Activated CD8-positive, alpha-beta memory T cell treated with anti-CD3 and anti-CD28 coated beads for 48 hours (primary cell): ENCODE measurements around the gene CST7.

ENCODE experiments used
- DNase-seq, 3 experiments: peaks; one replicate each; pipeline ENCODE4 v3.0.0-alpha.2; 2020; ENCODE audit warnings: low read depth in 2 of 3, low spot score in 2 of 3

Gene CST7

DNA sequence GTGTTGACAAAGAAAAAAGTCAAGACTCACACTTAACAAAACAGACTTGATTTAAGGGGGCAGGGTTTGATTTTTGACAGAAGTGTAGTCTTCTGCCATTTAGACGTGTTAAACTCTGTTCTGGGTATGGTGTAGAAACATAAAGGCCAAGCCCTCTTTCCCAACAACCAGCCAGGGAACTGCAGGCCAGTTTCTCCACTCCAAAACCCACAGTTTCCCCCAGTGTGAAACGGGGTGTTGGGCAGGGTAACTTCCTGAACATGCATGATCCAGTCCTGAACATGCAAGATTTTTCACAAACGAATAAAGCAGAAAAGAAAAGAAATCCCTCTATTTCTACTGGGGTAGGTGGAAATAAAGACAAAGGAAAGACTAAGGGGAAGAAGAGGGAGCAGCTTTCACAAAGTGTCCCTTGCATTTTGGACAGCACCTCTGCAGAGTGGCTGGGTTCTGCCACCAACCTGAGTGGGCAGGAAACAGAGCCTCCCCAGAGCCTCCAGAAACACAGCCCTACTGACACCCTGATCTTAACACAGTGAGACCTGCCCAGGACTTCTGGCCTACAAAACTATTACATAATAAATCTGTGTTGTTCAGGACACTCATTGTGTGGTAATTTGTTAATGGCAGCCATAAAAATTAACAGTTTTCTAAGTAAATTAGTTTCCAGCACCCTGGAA lies 36.0 kb downstream of the CST7 start:
- DNase-seq = no peak

DNA sequence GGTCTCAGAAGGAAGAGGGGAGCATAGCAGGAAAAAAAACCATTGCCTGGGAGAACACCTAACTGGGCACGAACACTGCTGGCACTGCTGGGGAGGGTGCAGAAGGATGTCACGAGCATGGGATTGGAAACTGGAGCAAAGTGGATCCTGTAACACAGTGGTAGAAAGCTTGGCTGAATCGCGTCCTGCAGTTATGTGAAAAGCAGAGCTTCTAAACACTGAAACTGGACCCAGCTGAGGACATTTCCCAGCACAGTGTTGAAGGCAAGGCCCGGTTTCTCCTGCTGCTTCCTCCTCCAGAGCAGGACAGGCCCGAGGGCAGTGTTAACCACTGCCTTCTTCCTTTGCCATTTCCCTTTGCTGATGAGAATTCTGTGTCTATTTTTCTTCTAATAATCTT lies 36.7 kb downstream of the CST7 start:
- no peak for DNase-seq

DNA sequence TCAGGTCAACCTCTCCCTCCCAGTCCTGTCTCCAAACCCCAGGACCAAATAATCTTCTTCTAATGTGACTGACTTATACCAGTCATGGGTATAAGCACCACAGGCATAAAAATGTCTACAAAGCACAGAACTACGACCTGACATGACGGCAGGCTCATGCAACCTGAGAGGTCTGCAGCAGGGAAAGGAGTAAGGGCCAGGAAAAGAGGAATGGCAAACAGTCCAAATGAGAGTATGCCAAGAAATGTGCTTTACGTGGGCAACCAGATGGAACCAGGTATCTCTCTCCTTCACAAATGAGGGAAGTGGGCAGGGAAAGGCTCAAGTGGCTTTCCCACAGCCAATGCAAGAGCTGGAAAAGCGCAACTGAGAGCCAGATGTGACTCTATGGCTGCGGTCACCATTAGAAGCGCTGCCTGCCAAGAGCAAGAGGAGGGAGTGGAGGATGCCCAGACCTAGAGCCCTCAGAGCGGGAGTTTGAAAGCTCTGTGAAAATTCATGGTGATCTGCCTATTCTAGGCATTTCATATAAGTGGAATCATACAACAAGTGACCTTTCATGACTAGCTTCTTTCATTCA lies 37.5 kb downstream of the CST7 start:
- no peak for DNase-seq

DNA sequence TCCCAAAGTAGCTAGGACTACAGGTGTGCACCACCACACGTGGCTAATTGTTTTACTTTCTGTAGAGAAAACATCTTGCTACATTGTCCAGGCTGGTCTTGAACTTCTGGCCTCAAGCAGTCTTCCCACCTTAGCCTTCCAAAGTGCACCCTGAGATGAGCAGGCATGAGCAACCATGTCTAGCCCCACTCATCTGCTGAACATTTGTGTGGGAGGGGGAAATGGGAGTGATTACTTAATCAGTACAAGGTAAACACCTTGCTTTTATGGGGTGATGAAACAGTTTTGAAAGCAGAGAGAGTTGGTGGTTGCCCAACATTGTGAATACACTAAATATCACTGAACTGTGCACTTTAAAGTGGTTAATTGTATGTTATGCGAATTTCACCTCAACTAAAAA lies 38.2 kb downstream of the CST7 start:
- no peak for DNase-seq

DNA sequence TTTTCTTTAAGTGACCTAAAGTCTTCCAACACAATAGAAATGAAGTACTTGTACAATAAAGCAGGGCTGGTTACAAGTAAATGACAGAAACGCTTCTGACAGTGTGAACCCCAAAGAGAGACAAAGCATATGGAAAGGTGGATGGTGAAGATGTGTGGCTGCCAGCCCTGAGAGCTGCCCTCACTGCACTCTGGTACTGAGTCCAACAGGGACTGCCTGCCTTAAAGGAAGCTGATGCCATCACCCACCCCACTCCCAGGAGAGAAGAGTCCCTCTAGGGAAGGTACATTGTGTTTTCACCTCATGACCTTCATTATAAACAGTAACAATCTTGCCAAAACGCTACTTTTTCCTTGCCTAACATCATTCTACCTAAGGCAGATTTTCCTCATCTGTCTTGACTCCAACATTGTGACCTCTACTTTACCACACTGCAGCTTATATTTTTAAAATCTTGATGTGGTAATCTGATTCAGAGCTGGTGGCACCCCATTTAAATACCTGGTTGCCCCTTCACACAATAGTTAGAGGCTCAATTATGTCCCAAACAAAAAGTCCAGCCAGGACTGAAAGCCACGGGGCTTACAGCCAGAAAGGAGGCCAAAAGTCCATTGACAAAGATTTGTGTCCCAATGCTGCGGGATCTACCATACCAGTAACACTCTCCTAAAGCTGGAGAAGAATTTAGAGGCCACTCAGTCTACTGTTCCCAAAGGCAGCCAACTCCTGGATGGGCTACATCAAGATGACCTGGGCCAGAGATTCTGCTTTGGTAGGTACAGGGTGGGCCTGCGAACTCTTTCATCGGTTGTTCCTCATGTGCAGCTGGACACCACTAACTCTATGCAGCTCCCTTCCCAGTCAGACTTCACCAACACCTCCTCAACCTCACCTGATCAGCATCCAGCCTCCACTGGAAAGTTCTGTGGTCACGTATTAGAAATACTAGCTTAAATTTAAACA lies 39.1 kb downstream of the CST7 start:
- DNase-seq = no peak

DNA sequence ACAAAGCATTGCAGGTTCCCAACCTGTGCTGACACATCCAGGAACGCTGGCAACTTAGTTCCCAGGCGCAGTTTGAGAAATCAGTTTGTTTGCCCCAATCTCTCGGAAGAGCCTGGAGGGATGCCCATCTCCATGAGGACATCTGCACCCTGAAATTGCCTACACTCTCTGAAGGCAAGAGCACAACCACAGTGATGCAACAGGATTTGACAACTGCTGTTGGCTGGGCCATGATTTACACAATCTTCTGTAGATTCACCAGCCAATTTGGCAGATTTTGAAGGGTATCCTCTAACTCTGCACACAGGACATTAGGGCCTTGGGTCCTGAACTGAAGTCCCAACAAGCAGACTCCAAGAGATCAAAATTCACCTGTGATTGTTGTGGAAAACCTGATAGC lies 40.1 kb downstream of the CST7 start:
- DNase-seq = no peak

DNA sequence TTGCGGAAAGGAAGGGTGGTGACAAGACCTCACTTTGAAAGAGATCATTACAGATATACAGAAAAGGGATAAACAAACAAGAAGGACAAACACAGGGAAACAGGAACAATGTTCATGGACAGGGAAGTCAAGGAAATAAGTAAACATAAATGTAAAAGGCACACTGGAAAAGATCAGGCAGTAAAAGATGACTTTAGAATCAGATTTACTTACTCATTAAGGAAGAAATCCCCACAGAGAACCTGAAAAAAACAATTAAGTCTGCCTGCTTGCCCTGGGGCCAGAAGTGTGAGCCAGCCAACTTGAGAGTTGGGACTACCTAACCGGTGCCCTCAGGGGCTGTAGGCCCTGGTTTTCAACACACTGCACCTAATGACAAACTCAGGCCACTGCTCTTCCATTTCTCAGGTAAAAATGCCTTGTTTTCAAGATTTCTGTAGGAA lies 41.8 kb downstream of the CST7 start:
- DNase-seq = no peak

DNA sequence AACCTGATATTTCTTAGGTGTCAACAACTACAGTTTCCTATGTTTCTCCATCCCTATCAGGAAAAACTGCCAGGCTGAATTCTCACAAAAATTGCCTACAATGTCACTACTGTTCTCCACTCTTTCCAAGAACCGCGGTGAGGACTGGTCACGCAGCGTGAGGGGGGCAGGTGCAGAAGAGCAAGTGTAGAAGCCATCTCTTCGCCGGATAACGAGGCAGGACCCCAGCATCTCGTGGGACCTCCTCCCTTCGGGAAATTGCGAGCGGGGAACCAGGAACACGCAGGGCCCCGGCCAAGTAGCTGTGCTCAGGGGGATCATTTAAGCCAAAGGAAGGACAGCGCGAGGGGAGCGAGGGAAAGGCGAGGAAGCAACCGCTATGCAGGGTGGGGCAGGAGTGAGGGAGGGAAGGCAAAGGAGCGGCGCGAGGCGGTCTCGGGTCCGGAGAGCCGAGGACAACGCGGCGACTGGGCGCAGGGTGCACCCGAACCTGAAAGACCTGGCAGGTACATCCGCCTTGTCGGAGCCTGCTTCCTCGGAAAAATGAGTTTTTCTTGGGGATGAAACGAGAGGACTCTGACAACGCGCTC lies 42.9 kb downstream of the CST7 start:
- peak in 1 of 3 experiments; percentile 12 for DNase-seq

DNA sequence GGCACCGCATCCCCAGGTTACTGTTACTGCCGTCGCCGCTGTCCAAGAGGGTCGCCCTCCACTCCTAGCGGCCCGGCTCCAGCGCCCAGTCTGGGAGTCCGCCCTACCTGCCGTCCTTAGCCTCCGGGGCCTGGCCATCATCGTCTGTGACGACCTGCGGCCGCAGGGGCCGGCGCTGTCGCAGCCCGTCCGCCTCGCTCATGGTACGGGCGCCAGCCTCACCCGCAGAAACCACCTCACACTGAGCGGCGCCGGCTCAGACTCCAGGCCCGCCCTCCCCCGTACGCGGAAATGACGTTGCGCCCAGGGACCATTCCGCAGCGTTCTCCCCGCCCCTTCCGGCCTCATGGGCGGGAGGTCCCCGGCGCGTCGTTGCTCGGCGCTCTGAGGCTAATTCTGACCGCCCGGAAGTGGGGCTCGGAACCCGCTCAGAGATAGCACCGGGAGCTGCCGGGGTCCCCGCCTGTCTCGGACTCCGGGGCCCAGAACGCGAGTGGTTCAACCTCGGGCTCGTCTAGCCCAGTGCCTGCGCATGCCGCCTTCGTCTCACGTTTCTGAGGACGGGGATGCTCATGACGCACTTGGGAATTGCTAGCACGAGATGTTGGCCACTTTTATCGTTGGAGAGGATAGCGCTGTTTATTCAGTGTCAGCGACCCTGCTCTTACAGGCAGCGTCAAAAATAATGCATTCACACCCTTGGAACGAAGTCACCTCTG lies 43.6 kb downstream of the CST7 start, which contains the start of gene APMAP:
Gene APMAP (minus strand): TSS at position 265 of the 719 bp plus-strand sequence. CDS start 63 bp downstream, at position 202.
- DNase-seq = peak; percentile 89 to 93 (median 90)

DNA sequence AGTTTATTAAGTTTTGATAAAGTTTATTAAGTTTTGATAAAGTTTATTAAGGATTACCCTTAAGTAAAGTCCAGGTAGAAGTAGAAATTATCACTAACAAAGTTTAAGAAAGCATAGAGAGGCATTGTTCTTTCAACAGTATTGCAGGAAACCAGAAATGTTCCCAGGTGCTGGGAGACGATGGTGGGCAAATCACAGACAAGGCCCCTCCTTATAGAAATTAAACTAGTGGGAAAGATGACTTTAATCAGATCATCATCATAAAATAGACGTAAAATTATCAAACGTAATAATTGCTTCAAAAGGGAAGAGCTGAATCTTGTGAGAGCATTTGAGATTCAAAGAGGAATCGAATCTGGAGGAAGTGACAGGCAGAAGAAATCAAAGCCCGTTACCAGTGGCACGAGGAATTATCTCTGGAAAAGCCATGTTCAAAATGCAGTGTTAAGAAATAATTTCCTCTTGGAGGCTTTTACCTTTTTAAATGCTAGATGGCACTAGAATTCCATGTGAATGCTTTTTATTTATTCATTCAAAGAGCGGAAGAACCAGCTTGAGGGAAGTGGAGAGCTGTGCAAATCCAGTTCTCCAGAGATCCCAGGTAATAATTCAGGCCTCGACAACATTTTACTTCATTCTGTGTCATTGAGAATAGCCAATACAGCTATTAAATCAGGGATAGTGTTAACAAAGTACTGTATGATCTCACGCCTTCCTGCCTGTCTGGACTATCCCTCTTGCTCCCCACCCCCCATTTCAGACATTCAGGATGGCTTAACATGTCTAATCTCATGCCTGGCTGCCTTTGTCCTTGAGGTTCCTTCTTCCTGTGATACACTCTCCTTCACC lies 44.5 kb downstream of the CST7 start:
- DNase-seq = no peak

DNA sequence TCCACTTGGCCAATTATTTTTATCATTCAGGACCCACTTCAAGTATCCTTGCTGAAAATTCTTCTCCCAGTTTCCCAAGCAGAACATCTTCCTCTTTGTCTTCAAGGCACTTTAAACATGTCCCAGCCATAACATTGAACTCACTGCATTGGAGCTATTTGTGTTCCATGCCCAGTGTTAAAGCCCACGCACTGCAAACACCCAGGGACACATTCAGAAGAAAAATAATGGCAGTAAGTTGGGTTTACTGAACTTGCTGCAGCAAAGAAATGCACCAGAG lies 45.1 kb downstream of the CST7 start:
- DNase-seq = no peak

DNA sequence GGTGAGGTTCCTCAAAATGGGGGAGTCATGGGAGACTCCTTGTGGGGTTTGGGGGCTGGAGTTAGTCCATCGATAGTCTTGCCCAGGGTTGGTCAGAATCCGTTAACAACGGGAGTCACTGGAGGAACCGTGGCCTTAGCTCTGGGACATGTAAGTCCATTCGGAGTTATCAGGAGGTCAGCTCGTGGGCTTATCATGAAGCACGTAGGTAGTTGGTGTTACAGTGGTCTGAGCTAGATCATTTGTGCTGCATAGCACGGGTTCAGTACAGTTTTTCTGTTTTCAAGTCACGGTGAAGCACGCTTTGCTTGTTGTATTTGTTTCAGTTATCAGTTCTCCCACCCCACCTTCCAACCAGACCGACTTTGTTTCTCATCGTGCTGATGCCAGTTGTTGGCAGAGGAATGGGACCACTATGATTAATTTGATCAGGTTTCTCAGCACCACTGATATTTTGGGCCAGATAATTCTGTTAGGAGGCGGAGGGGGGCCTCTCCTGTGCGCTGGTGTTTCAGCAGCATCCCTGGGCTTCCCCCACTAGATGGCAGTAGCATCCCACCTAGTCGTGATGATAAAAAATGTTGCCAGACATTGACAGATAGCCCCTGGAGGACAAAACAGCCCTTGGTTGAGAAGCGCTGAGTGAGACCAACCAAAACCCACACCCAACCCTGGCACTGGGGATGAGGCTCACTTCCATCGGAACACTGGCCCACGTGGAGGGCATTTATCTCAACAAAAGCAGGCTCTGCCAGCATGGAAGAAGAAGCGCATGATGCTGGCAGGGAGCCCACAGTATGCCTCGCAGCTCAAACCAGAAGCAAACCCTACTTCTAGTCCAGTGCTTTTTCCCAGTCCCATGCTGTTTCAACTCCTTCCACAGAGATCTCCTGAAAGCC lies 45.6 kb downstream of the CST7 start:
- peak; percentile 42 to 71 (median 62) for DNase-seq

DNA sequence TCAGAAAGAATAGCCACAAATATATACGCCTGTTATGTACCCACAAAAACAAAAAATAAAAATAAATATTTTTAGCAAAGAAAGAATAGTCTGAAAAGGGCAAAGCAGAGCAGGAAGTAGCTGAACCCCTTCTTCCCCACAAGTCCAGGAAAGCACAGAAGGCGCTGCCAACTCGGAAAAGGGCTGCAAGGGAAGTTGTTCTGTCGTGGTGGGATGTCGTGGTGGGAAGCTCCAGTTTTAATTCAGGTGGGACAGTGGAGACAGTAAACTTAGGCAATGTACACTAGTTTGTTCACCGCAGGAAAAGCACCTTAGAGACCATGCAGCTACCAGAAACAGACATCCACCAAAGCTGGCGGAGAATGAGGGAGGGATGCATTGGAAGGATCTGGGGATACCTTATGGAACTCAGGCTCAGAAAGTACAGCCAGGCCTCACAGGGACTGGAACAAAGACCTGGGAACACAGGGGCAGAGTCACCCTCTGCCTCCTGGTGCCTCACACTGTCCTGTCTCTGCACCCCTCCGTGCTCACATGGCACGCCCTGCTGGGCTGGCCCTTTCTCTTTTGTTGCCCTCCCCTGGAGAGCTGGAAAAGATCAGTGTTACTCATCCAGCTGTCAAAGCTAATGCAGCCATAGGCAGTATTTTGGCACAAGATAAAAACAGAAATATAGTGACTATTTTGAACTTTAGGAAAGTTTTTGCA lies 46.8 kb downstream of the CST7 start:
- no peak for DNase-seq

DNA sequence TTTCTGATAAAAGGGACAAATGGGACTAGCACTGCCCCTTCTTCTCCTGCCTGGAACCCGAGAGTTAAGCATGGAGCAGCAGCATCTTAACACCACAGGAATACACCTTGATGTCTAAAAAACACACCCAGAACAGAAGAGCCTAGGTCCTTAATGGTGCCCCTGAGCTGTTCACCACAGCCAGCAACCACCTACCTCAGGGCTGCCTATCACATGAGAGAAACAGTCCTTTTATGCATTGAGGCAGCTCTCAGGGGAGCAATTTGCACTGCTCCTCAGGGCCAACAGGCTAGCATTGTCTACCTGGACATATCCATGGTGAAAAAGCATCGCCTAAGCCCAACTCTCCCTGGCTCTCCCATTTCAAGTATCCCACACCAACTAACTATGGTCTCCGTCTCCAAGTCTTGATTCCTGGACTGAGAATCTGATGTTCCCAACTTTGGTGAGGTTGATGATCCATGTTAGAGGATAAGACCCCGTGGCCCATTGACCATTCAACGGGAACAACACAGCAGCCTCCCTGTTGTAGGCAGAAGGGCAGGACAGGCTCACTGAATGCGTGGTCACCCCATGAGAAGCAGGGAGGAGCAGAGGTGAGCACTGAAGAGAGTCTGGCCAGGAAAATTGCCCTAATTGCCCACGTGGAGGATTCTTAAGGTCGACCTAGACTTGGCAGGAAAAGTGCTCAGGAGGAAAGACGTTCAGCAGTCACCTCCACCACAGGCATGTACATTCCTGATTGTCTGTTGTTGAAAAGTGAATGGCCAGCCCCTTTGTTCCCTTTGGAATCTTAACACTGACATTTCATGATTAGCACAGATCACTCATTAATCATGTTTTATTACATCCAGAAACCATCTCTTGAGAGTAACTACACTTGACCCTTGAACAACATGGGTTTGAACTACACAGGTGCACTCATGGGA lies 47.6 kb downstream of the CST7 start:
- no peak for DNase-seq

DNA sequence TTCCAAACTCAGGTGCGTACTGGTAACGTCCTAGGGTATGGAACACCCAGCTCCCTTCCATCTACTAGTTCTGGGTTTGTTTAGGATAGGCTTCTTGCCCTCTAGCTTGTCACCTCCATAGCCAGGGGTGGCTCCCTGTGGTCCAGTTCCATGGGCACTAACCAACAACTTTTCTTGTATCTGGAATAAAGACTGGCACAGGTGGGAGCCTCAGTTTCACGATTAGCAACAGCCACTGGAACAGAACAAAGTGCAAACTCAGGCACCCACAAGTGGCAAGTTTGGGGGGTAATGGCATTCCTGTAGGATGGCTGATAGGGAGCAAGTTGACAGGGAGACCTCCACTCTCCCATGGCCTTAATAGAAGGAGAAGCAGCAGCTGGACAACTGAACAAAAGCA lies 49.1 kb downstream of the CST7 start:
- no peak for DNase-seq

DNA sequence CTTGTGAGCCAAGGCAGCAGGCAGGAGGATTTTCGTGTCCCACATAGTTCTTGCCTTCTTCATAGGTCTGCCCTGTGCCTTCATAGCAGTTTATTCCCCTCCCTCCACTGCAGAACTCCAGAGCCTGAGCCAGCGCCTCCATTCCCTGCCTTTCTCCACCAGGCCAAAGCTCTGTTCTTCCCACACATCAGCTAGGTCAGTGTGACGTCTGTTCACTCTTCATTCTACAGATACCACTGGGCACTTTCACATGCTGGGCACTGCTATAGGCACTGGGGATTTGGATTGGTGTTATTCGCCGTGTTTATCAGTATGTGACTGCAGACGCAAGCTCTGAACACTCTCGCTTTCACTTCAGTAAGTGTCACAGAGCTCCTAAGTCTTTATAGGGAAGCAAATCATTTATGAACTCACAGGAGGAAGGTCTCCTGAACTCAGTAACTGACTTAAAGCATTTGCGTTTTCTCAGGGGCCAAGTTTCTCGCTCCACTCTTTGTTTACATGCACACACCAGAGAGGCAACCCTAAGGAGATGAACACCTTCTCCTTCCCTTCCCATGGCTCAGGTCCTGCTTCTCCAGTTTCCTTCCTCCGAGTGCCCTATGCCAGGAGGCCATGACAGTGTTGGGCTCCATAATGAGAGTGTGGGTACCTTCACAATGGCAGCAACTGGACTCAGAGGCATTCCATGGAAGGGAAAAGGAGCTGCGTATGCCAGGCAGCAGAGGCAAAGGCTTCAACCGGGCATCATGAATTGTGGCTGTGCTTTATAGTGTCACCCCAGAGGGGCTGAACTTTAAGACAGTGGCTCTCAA lies 49.8 kb downstream of the CST7 start:
- no peak for DNase-seq

DNA sequence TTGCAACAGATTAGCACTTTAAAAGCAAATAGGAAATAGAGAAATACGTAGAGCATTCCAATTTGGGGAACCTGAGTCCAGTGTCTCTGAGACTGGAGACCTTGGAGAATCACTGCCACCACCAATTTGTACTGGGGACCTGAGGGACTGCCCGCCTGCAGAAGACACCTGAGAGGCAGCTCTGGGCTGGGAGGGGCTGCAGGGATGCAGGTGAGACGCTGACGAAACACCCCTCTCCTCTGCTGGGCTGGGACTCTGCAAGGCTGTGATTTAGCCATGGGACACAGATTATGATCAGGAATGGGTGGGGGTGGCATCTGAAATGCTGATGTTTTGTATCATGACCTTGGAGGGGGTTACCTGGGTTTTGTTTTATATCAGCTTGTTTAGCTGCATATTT lies 50.5 kb downstream of the CST7 start:
- no peak for DNase-seq
